GM23338 (cell line): ENCODE results near the gene DAZAP1. TPM values are rescaled to one million over a fixed set of nuclear protein-coding genes. Genes with fewer than 3 reads are reported as not detected.

Experiments
- ATAC-seq: fragments of 200-7000 bp; cut with Tn5 transposase; 3 replicates; pipeline ENCODE4 v1.9.1; 2020
- DNase-seq: peaks from one replicate; pipeline ENCODE4 v3.0.0-alpha.2; 2015; ENCODE audit warnings: low spot score
- H2AFZ ChIP-seq: fragments of 200-600 bp; sonication (generic); 2 replicates; pipeline ENCODE4 v1.8.0; 2016; ENCODE audit warnings: antibody characterized with exemption, mild to moderate bottlenecking, moderate library complexity
- H3F3A ChIP-seq: fragments of 200-600 bp; sonication (generic); replicated peaks from 2 replicates; pipeline ENCODE4 v1.8.0; 2017; ENCODE audit warnings: antibody characterized with exemption, mixed run types, low read depth
- H3K27ac ChIP-seq: fragments of 200-600 bp; sonication (generic); 2 replicates; pipeline ENCODE4 v1.6.1; 2016; ENCODE audit warnings: low read depth
- H3K27me3 ChIP-seq: fragments of 200-600 bp; sonication (generic); 2 replicates; pipeline ENCODE4 v1.8.0; 2016; ENCODE audit warnings: mild to moderate bottlenecking, mixed run types, moderate library complexity; ENCODE audit not compliant: insufficient read depth
- H3K36me3 ChIP-seq: fragments of 200-600 bp; sonication (generic); 2 replicates; pipeline ENCODE4 v1.8.0; 2016; ENCODE audit warnings: mild to moderate bottlenecking; ENCODE audit not compliant: insufficient read depth
- H3K4me1 ChIP-seq: fragments of 200-600 bp; sonication (generic); 2 replicates; pipeline ENCODE4 v1.8.0; 2016; ENCODE audit warnings: mild to moderate bottlenecking, moderate library complexity; ENCODE audit not compliant: insufficient read depth
- H3K4me2 ChIP-seq: fragments of 200-600 bp; sonication (generic); 2 replicates; pipeline ENCODE4 v1.7.1; 2017; ENCODE audit warnings: mixed run types
- H3K4me3 ChIP-seq: fragments of 200-600 bp; sonication (generic); 2 replicates; pipeline ENCODE4 v1.6.1; 2016; ENCODE audit warnings: mixed run types
- H3K79me2 ChIP-seq: fragments of 200-600 bp; sonication (generic); replicated peaks from 2 replicates; pipeline ENCODE4 v1.8.0; 2017; ENCODE audit warnings: mild to moderate bottlenecking; ENCODE audit not compliant: insufficient read depth
- H3K9me2 ChIP-seq: fragments of 200-600 bp; sonication (generic); 2 replicates; pipeline ENCODE4 v1.8.0; 2017; ENCODE audit not compliant: insufficient read depth
- H4K20me1 ChIP-seq: fragments of 200-600 bp; sonication (generic); replicated peaks from 2 replicates; pipeline ENCODE4 v1.8.0; 2017; ENCODE audit warnings: mild to moderate bottlenecking; ENCODE audit not compliant: insufficient read depth
- H3K27ac Mint-ChIP-seq: 2 replicates; pipeline ENCODE4 v1.8.0; 2020; ENCODE audit warnings: inconsistent platforms, mild to moderate bottlenecking, moderate library complexity, mixed read lengths
- H3K27me3 Mint-ChIP-seq: 3 replicates; pipeline ENCODE4 v1.8.0; 2022; ENCODE audit warnings: low read depth, mild to moderate bottlenecking, moderate library complexity, mixed read lengths, inconsistent platforms; ENCODE audit not compliant: insufficient read depth, poor library complexity
- H3K36me3 Mint-ChIP-seq: 3 replicates; pipeline ENCODE4 v1.8.0; 2021; ENCODE audit warnings: low read depth, mild to moderate bottlenecking, inconsistent platforms, moderate library complexity, mixed read lengths
- H3K4me1 Mint-ChIP-seq: 3 replicates; pipeline ENCODE4 v1.8.0; 2020; ENCODE audit warnings: mild to moderate bottlenecking, inconsistent platforms, mixed read lengths
- H3K4me3 Mint-ChIP-seq: 3 replicates; pipeline ENCODE4 v1.8.0; 2021; ENCODE audit warnings: moderate library complexity, mild to moderate bottlenecking, inconsistent platforms, mixed read lengths
- H3K9me3 Mint-ChIP-seq: 3 replicates; pipeline ENCODE4 v1.8.0; 2020; ENCODE audit warnings: moderate library complexity, mild to moderate bottlenecking, inconsistent platforms, mixed read lengths
- CTCF ChIP-seq, 2 experiments: fragments of 200-600 bp in 1 of 2; sonication (generic) in 1 of 2; conservative IDR thresholded peaks; 2 replicates each; pipeline versions ENCODE4 v1.5.1 to v1.6.1; 2016 to 2017; ENCODE audit warnings: antibody characterized with exemption in 2 of 2, low read depth in 2 of 2, mild to moderate bottlenecking in 2 of 2, moderate library complexity in 1 of 2
- EZH2 ChIP-seq: fragments of 200-600 bp; sonication (generic); IDR thresholded peaks from one replicate; pipeline ENCODE4 v1.8.0; 2017; ENCODE audit warnings: antibody characterized with exemption, mild to moderate bottlenecking, low read depth; ENCODE audit not compliant: unreplicated experiment
- REST ChIP-seq: IDR thresholded peaks from one replicate; pipeline ENCODE4 v1.6.1; 2018; ENCODE audit warnings: antibody characterized with exemption; ENCODE audit not compliant: unreplicated experiment
- STAT1 ChIP-seq: IDR thresholded peaks from one replicate; pipeline ENCODE4 v1.6.1; 2016; ENCODE audit warnings: antibody characterized with exemption; ENCODE audit not compliant: unreplicated experiment
- polyA plus RNA-seq: library from polyadenylated mRNA; unstranded; fragments of >200 nt; fragmentation: Nextera tagmentation; extraction: Ambion mirVana; gene quantifications from 2 replicates; pipeline ENCODE4 v1.2.1, GENCODE V29; 2016
- total RNA-seq: library from RNA; depleted of rRNA; stranded (reverse); fragments of >200 nt; shearing (Covaris generic); gene quantifications from 2 replicates; pipeline ENCODE4 v1.2.3, GENCODE V29; 2014

The DAZAP1 gene
- total and polyA plus RNA-seq, 2 experiments from 2014 or later = 44.1 to 194 TPM

GRCh38 chr19:1467215-1467489 is 59.8 kb downstream of the DAZAP1 start (continued):
- no peak for TF ChIP-seq REST
- no peak for TF ChIP-seq CTCF (conservative IDR thresholded peaks at IDR 0.05; ENCODE audit: low read depth in 2 of 2)

- Histone ChIP-seq H3K27ac (no peak overlapping the region), H3K36me3 (no peaks in the 10 kb centered on the region), H3K27me3 (peaks cover 89% of the 10 kb centered on the region), H3K9me2 (no peaks in the 10 kb centered on the region), H3K4me1 (peaks cover 6% of the 10 kb centered on the region; the same call in 1 of the 2 replicates), H3K4me2 (peak overlapping the region; percentile 75), H3K4me3 (peak overlapping the region; percentile 51), H3F3A (peaks cover 17% of the 10 kb centered on the region), H3K79me2 (no peaks in the 10 kb centered on the region), H2AFZ (no peak overlapping the region), H4K20me1 (peaks cover 11% of the 10 kb centered on the region; the same call in 1 of the 2 replicates)
- Mint-ChIP-seq H3K9me3 (no peaks in the 10 kb centered on the region), H3K4me1 (peaks cover 3% of the 10 kb centered on the region; the same call in 1 of the 3 replicates), H3K27ac (no peak overlapping the region), H3K27me3 (peaks cover 71% of the 10 kb centered on the region), H3K4me3 (no peak overlapping the region), H3K36me3 (no peaks in the 10 kb centered on the region)
- DNase-seq (no peak), ATAC-seq (peak; percentile 3)
- TF ChIP-seq EZH2 (peak; percentile 72), STAT1 (no peak), CTCF (conservative IDR thresholded peaks at IDR 0.05; ENCODE audit: low read depth in 2 of 2) (peak in 1 of 2 experiments; percentile 30; a peak in 2 of 4 replicates)
These were observed 60.3 kb downstream of the DAZAP1 start for GRCh38 chr19:1467490-1468273.
